SIG-M5 (cell line): ENCODE results near the gene GRAMD2B.
"Not testable (repeated sequence)": the region's sequence is repeated elsewhere in the genome, so short reads cannot be mapped to it uniquely, and the experiment has no call there.

ENCODE experiments used
- DNase-seq: peaks from one replicate; lab custom pipeline; 2025; lab: John Stamatoyannopoulos, UW

GRAMD2B gene

GRCh38 chr5:126514131-126514557, 90.9 kb downstream of the GRAMD2B start:
- DNase-seq, result no peak

GRCh38 chr5:126514558-126515141, 91.4 kb downstream of the GRAMD2B start:
- no peak for DNase-seq

- DNase-seq, result no peak
Observed at GRCh38 chr5:126515337-126515736, 92.1 kb downstream of the GRAMD2B start.

GRCh38 chr5:126516133-126516532, 92.9 kb downstream of the GRAMD2B start:
- no peak for DNase-seq

- no peak for DNase-seq
Observed at GRCh38 chr5:126516852-126517251, 93.6 kb downstream of the GRAMD2B start.

GRCh38 chr5:126519223-126519622, 96.0 kb downstream of the GRAMD2B start:
- not testable (repeated sequence) for DNase-seq

- DNase-seq, result no peak
Observed at GRCh38 chr5:126519637-126520592, 96.7 kb downstream of the GRAMD2B start.

GRCh38 chr5:126520593-126520953, 97.4 kb downstream of the GRAMD2B start:
- no peak for DNase-seq

- DNase-seq, result no peak
Observed at GRCh38 chr5:126521130-126521529, 97.9 kb downstream of the GRAMD2B start.

- no peak for DNase-seq
Observed at GRCh38 chr5:126523818-126524510, 100.8 kb downstream of the GRAMD2B start.

- DNase-seq, result no peak
Observed at GRCh38 chr5:126525630-126526245, 102.5 kb downstream of the GRAMD2B start.

GRCh38 chr5:126526493-126526892, 103.3 kb downstream of the GRAMD2B start:
- DNase-seq, result no peak

GRCh38 chr5:126527158-126527557, 103.9 kb downstream of the GRAMD2B start:
- DNase-seq, result no peak

GRCh38 chr5:126527892-126528291, 104.7 kb downstream of the GRAMD2B start:
- no peak for DNase-seq

- no peak for DNase-seq
Observed at GRCh38 chr5:126531543-126532120, 108.4 kb downstream of the GRAMD2B start.

GRCh38 chr5:126534553-126534952, 111.3 kb downstream of the GRAMD2B start:
- DNase-seq, result no peak

- no peak for DNase-seq
Observed at GRCh38 chr5:126535856-126536545, 112.8 kb downstream of the GRAMD2B start.

GRCh38 chr5:126536874-126537273, 113.7 kb downstream of the GRAMD2B start:
- no peak for DNase-seq

GRCh38 chr5:126538579-126538978, 115.4 kb downstream of the GRAMD2B start:
- DNase-seq, result no peak

- no peak for DNase-seq
Observed at GRCh38 chr5:126540631-126541030, 117.4 kb downstream of the GRAMD2B start.

GRCh38 chr5:126542441-126542840, 119.2 kb downstream of the GRAMD2B start:
- DNase-seq, result no peak
